GM19351 (cell line): ENCODE measurements around the gene ORMDL3.
"Not testable (repeated sequence)": the region's sequence is repeated elsewhere in the genome, so short reads cannot be mapped to it uniquely, and the experiment has no call there.

Source experiments
- ATAC-seq: cut with Tn5 transposase; IDR thresholded peaks from one replicate; pipeline ENCODE4 v1.9.1; 2021; ENCODE audit warnings: mild to moderate bottlenecking, moderate library complexity; ENCODE audit not compliant: unreplicated experiment

ORMDL3 gene

DNA sequence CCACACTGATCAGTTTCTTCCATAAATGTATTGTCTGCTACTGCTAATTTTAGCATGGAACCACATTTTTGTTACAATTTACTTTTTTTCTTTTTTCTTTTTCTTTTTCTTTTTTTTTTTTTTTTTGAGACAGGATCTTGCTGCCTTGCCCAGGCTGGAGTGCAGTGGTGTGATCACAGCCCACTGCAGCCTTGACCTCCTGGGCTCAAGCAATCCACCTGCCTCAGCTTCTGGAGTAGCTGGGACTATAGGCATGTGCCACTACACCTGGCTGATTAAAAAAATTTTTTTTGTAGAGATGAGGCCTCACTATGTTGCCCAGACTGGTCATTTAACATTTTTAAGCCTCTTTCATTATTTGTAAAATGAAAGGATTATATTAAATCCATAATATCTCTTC lies 40.3 kb downstream of the ORMDL3 start:
- no peak for ATAC-seq

DNA sequence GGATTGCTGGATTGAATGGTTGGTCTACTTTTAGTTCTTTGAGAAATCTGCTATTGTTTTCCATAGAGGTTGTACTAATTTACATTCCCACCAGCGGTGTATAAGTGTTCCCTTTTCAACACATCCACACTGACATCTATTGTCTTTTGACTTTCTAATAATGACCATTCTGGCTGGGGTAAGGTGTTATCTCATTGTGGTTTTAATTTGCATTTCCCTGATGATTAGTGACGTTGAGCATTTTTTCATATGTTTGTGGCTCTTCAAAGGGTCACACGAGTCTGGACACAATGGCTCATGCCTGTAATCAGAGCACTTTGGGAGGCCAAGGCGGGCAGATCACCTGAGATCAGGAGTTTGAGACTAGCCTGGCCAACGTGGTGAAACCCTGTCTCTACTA lies 41.3 kb downstream of the ORMDL3 start:
- not testable (repeated sequence) for ATAC-seq

- ATAC-seq = no peak
Measured at GRCh38 chr17:39872751-39873150, 54.6 kb downstream of the ORMDL3 start.

- no peak for ATAC-seq
Measured at GRCh38 chr17:39871801-39872200, 55.6 kb downstream of the ORMDL3 start.
